Ectodermal cell (in vitro differentiated cells): ENCODE data around the gene ARPC1B.

Experiments
- H3K27ac ChIP-seq: 2 replicates; pipeline ENCODE4 v1.7.0; 2013; ENCODE audit warnings: mild to moderate bottlenecking, low read depth, low read length; ENCODE audit not compliant: insufficient read depth, poor library complexity, severe bottlenecking
- H3K27me3 ChIP-seq: 2 replicates; pipeline ENCODE4 v1.7.0; 2013; ENCODE audit warnings: mild to moderate bottlenecking, low read length; ENCODE audit not compliant: insufficient read depth, control insufficient read depth, poor library complexity, severe bottlenecking
- H3K36me3 ChIP-seq: one replicate; pipeline ENCODE4 v1.7.0; 2013; ENCODE audit warnings: low read length; ENCODE audit not compliant: control insufficient read depth, insufficient read depth
- H3K4me1 ChIP-seq: one replicate; pipeline ENCODE4 v1.7.0; 2013; ENCODE audit warnings: low read length; ENCODE audit not compliant: control insufficient read depth, insufficient read depth
- H3K4me3 ChIP-seq: 2 replicates; pipeline ENCODE4 v1.7.0; 2013; ENCODE audit warnings: low read depth, low read length, control low read depth; ENCODE audit not compliant: insufficient read depth
- H3K9me3 ChIP-seq: 2 replicates; pipeline ENCODE4 v1.7.0; 2013; ENCODE audit warnings: mild to moderate bottlenecking, low read length, moderate library complexity; ENCODE audit not compliant: control insufficient read depth
- WGBS, 2 experiments: methylation state at CpG; one replicate each; pipeline ENCODE4 v1.1.7; 2013; ENCODE audit warnings: missing lambda C conversion rate in 2 of 2; 5-methylcytosine and 5-hydroxymethylcytosine counted together

ARPC1B gene

GRCh38 chr7:99389772-99390171 lies 15.2 kb downstream of the ARPC1B start:
- H3K4me3 ChIP-seq: no peak overlapping the region
- H3K27me3 ChIP-seq: no peaks in the 10 kb centered on the region
- no peaks in the 10 kb centered on the region for H3K36me3 ChIP-seq
- H3K27ac ChIP-seq: no peak overlapping the region
- H3K9me3 ChIP-seq: no peaks in the 10 kb centered on the region
- WGBS, 2 experiments: 94% methylated on average over 13 of the region's 13 CpGs
- H3K4me1 ChIP-seq: peaks cover 10% of the 10 kb centered on the region

- Histone ChIP-seq H3K4me1 (peaks cover 10% of the 10 kb centered on the region), H3K27me3 (no peaks in the 10 kb centered on the region), H3K36me3 (peaks cover 3% of the 10 kb centered on the region), H3K9me3 (no peaks in the 10 kb centered on the region), H3K27ac (no peak overlapping the region), H3K4me3 (no peak overlapping the region)
- WGBS, 2 experiments: 93 to 94% methylated on average over 21 to 23 of the region's 23 CpGs
Measured at GRCh38 chr7:99390941-99391602, 16.5 kb downstream of the ARPC1B start.

GRCh38 chr7:99392046-99392445 lies 17.5 kb downstream of the ARPC1B start:
- Histone ChIP-seq H3K36me3 (peaks cover 5% of the 10 kb centered on the region), H3K4me3 (peak overlapping the region; percentile 66), H3K4me1 (peaks cover 10% of the 10 kb centered on the region), H3K27ac (no peak overlapping the region), H3K27me3 (no peaks in the 10 kb centered on the region), H3K9me3 (no peaks in the 10 kb centered on the region)
- 89 to 90% methylated on average over 8 of the region's 8 CpGs for WGBS, 2 experiments

- peak overlapping the region; percentile 77 for H3K27ac ChIP-seq
- H3K9me3 ChIP-seq: no peaks in the 10 kb centered on the region
- H3K4me3 ChIP-seq: peak overlapping the region; percentile 66
- WGBS, 2 experiments: 1 to 2% methylated on average over 68 of the region's 68 CpGs
- H3K4me1 ChIP-seq: peaks cover 10% of the 10 kb centered on the region
- H3K27me3 ChIP-seq: no peaks in the 10 kb centered on the region
- H3K36me3 ChIP-seq: peaks cover 11% of the 10 kb centered on the region
Measured at GRCh38 chr7:99392659-99393354, 18.3 kb downstream of the ARPC1B start.

GRCh38 chr7:99393355-99394187 lies 19.0 kb downstream of the ARPC1B start:
- H3K27ac ChIP-seq: peak overlapping the region; percentile 77
- H3K27me3 ChIP-seq: no peaks in the 10 kb centered on the region
- 42% methylated on average over 30 of the region's 30 CpGs for WGBS, 2 experiments
- no peaks in the 10 kb centered on the region for H3K9me3 ChIP-seq
- peaks cover 10% of the 10 kb centered on the region for H3K4me1 ChIP-seq
- peaks cover 11% of the 10 kb centered on the region for H3K36me3 ChIP-seq
- H3K4me3 ChIP-seq: peak overlapping the region; percentile 66

GRCh38 chr7:99394188-99394502 lies 19.6 kb downstream of the ARPC1B start:
- Histone ChIP-seq H3K4me3 (no peak overlapping the region), H3K4me1 (peaks cover 10% of the 10 kb centered on the region), H3K27ac (no peak overlapping the region), H3K27me3 (no peaks in the 10 kb centered on the region), H3K9me3 (no peaks in the 10 kb centered on the region), H3K36me3 (peaks cover 11% of the 10 kb centered on the region)
- WGBS, 2 experiments: 87 to 92% methylated on average over 4 of the region's 4 CpGs

GRCh38 chr7:99395616-99396327 lies 21.2 kb downstream of the ARPC1B start:
- 95 to 96% methylated on average over 14 of the region's 14 CpGs for WGBS, 2 experiments
- Histone ChIP-seq H3K27me3 (no peaks in the 10 kb centered on the region), H3K9me3 (no peaks in the 10 kb centered on the region), H3K4me1 (peaks cover 10% of the 10 kb centered on the region), H3K4me3 (no peak overlapping the region), H3K27ac (no peak overlapping the region), H3K36me3 (peaks cover 24% of the 10 kb centered on the region)

- Histone ChIP-seq H3K27ac (no peak overlapping the region), H3K27me3 (no peaks in the 10 kb centered on the region), H3K4me3 (no peak overlapping the region), H3K4me1 (peaks cover 10% of the 10 kb centered on the region), H3K9me3 (no peaks in the 10 kb centered on the region), H3K36me3 (peaks cover 30% of the 10 kb centered on the region)
- WGBS, 2 experiments: 89 to 90% methylated on average over 21 of the region's 21 CpGs
Measured at GRCh38 chr7:99396418-99397296, 22.1 kb downstream of the ARPC1B start.

- no peaks in the 10 kb centered on the region for H3K27me3 ChIP-seq
- WGBS, 2 experiments: 94 to 97% methylated on average over 18 of the region's 18 CpGs
- H3K4me1 ChIP-seq: peaks cover 10% of the 10 kb centered on the region
- H3K36me3 ChIP-seq: peaks cover 30% of the 10 kb centered on the region
- H3K4me3 ChIP-seq: no peak overlapping the region
- H3K9me3 ChIP-seq: no peaks in the 10 kb centered on the region
- H3K27ac ChIP-seq: no peak overlapping the region
Measured at GRCh38 chr7:99397297-99397983, 22.9 kb downstream of the ARPC1B start.
